ENCODE measurements around the gene PREB. TPM values are rescaled to one million over a fixed set of nuclear protein-coding genes. Genes with fewer than 3 reads are reported as not detected.

PREB gene
- total and polyA plus RNA-seq, 2 of the 13 experiments (the other 11 are each of a cell fraction or from before 2014, with no cell fraction given) = 112 to 192 TPM

- 0 out of 2 replicates have a peak, but pooled peaks have one; percentile 9 for TF ChIP-seq MIER2 (CRISPR knock-in tag; IDR thresholded peaks at IDR 0.05)
- TF ChIP-seq CENPT (CRISPR knock-in tag; IDR thresholded peaks at IDR 0.05; ENCODE audit: low read depth) = 0 out of 2 replicates have a peak, but pooled peaks have one; percentile 5
- TF ChIP-seq ZNF558 (CRISPR knock-in tag; IDR thresholded peaks at IDR 0.05; ENCODE audit: borderline replicate concordance) = no peak; the same call in 1 of the 2 replicates
- TF ChIP-seq BRF2 (CRISPR knock-in tag; IDR thresholded peaks at IDR 0.05) = peak; percentile 26; the same call in 1 of the 2 replicates
- TF ChIP-seq SNAPC5 (CRISPR knock-in tag; IDR thresholded peaks at IDR 0.05; ENCODE audit: borderline replicate concordance) = no peak
- TF ChIP-seq, protein P1, sequence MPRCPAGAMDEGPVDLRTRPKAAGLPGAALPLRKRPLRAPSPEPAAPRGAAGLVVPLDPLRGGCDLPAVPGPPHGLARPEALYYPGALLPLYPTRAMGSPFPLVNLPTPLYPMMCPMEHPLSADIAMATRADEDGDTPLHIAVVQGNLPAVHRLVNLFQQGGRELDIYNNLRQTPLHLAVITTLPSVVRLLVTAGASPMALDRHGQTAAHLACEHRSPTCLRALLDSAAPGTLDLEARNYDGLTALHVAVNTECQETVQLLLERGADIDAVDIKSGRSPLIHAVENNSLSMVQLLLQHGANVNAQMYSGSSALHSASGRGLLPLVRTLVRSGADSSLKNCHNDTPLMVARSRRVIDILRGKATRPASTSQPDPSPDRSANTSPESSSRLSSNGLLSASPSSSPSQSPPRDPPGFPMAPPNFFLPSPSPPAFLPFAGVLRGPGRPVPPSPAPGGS (CRISPR knock-in tag; IDR thresholded peaks at IDR 0.05) = peak; percentile 82; the same call in 1 of the 2 replicates
- TF ChIP-seq ZFP82 (CRISPR knock-in tag; IDR thresholded peaks at IDR 0.05; ENCODE audit: borderline replicate concordance) = 0 out of 2 replicates have a peak, but pooled peaks have one; percentile 82
- TF ChIP-seq, protein P2, sequence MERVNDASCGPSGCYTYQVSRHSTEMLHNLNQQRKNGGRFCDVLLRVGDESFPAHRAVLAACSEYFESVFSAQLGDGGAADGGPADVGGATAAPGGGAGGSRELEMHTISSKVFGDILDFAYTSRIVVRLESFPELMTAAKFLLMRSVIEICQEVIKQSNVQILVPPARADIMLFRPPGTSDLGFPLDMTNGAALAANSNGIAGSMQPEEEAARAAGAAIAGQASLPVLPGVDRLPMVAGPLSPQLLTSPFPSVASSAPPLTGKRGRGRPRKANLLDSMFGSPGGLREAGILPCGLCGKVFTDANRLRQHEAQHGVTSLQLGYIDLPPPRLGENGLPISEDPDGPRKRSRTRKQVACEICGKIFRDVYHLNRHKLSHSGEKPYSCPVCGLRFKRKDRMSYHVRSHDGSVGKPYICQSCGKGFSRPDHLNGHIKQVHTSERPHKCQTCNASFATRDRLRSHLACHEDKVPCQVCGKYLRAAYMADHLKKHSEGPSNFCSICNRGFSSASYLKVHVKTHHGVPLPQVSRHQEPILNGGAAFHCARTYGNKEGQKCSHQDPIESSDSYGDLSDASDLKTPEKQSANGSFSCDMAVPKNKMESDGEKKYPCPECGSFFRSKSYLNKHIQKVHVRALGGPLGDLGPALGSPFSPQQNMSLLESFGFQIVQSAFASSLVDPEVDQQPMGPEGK (CRISPR knock-in tag; IDR thresholded peaks at IDR 0.05) = peak; percentile 98
- peak; percentile 48; the same call in 1 of the 2 replicates for TF ChIP-seq ZNF225 (CRISPR knock-in tag; IDR thresholded peaks at IDR 0.05)
- TF ChIP-seq ZNF136 (CRISPR knock-in tag; IDR thresholded peaks at IDR 0.05; ENCODE audit: low read depth) = no peak
- 0 out of 2 replicates have a peak, but pooled peaks have one; percentile 15 for TF ChIP-seq ZNF556 (CRISPR knock-in tag; IDR thresholded peaks at IDR 0.05; ENCODE audit: borderline replicate concordance)
- TF ChIP-seq FOXM1 (CRISPR knock-in tag; IDR thresholded peaks at IDR 0.05) = no peak
- TF ChIP-seq ZNF703 (CRISPR knock-in tag; IDR thresholded peaks at IDR 0.05; ENCODE audit: borderline replicate concordance) = no peak
- no peak for TF ChIP-seq MED13 (CRISPR knock-in tag; IDR thresholded peaks at IDR 0.05)
- no peak for TF ChIP-seq ZNF75D (CRISPR knock-in tag; IDR thresholded peaks at IDR 0.05; ENCODE audit: borderline replicate concordance)
- TF ChIP-seq ATAD3A (CRISPR knock-in tag; IDR thresholded peaks at IDR 0.05) = no peak
- TF ChIP-seq ZNF383 (CRISPR knock-in tag; IDR thresholded peaks at IDR 0.05; ENCODE audit: borderline replicate concordance) = 0 out of 2 replicates have a peak, but pooled peaks have one; percentile 65
Observed at GRCh38 chr2:27093430-27094352, 40.7 kb downstream of the PREB start (continued).

All from HepG2 (cell line).